Neural progenitor cell (in vitro differentiated cells): Measurements from ENCODE around the gene RBM6. TPM values are rescaled to one million over a fixed set of nuclear protein-coding genes. Genes with fewer than 3 reads are reported as not detected.

ENCODE experiments used
- DNase-seq: peaks from one replicate; pipeline ENCODE4 v3.0.0-alpha.2; 2016; ENCODE audit warnings: low spot score
- H2AFZ ChIP-seq: fragments of 200-600 bp; sonication (generic); replicated peaks from 2 replicates; pipeline ENCODE4 v1.6.1; 2016; ENCODE audit warnings: antibody characterized with exemption
- H3F3A ChIP-seq: fragments of 200-600 bp; sonication (generic); 2 replicates; pipeline ENCODE4 v1.6.1; 2016; ENCODE audit warnings: antibody characterized with exemption, low read depth
- H3K27ac ChIP-seq: fragments of 200-600 bp; sonication (generic); 2 replicates; pipeline ENCODE4 v1.5.1; 2016; ENCODE audit warnings: mild to moderate bottlenecking
- H3K27me3 ChIP-seq: fragments of 200-600 bp; sonication (generic); 2 replicates; pipeline ENCODE4 v1.6.1; 2016; ENCODE audit warnings: mild to moderate bottlenecking, moderate library complexity
- H3K36me3 ChIP-seq: fragments of 200-600 bp; sonication (generic); 2 replicates; pipeline ENCODE4 v1.5.1; 2016
- H3K4me1 ChIP-seq: fragments of 200-600 bp; sonication (generic); 2 replicates; pipeline ENCODE4 v1.6.1; 2016; ENCODE audit warnings: mixed run types
- H3K4me2 ChIP-seq: fragments of 200-600 bp; sonication (generic); 2 replicates; pipeline ENCODE4 v1.6.1; 2016
- H3K4me3 ChIP-seq: fragments of 200-600 bp; sonication (generic); 2 replicates; pipeline ENCODE4 v1.5.1; 2016
- H3K79me2 ChIP-seq: fragments of 200-600 bp; sonication (generic); 2 replicates; pipeline ENCODE4 v1.6.1; 2016; ENCODE audit warnings: low read depth
- H3K9ac ChIP-seq: fragments of 200-600 bp; sonication (generic); 2 replicates; pipeline ENCODE4 v1.6.1; 2016
- H3K9me3 ChIP-seq: fragments of 200-600 bp; sonication (generic); 2 replicates; pipeline ENCODE4 v1.5.1; 2016; ENCODE audit warnings: low read depth
- H4K20me1 ChIP-seq: fragments of 200-600 bp; sonication (generic); 2 replicates; pipeline ENCODE4 v1.6.1; 2016; ENCODE audit warnings: low read depth
- H3K27ac Mint-ChIP-seq: 3 replicates; pipeline ENCODE4 v1.8.0; 2021; ENCODE audit warnings: mixed read lengths
- H3K27me3 Mint-ChIP-seq: 2 replicates; pipeline ENCODE4 v1.8.0; 2022; ENCODE audit warnings: low read depth, mild to moderate bottlenecking, inconsistent platforms, moderate library complexity, mixed read lengths; ENCODE audit not compliant: insufficient read depth
- H3K36me3 Mint-ChIP-seq: 3 replicates; pipeline ENCODE4 v1.8.0; 2021; ENCODE audit warnings: mixed read lengths
- H3K4me1 Mint-ChIP-seq: 3 replicates; pipeline ENCODE4 v1.8.0; 2021; ENCODE audit warnings: mixed read lengths
- H3K4me3 Mint-ChIP-seq: 3 replicates; pipeline ENCODE4 v1.8.0; 2021; ENCODE audit warnings: mild to moderate bottlenecking, moderate library complexity, mixed read lengths
- H3K9me3 Mint-ChIP-seq: 3 replicates; pipeline ENCODE4 v1.8.0; 2020; ENCODE audit warnings: mixed read lengths
- CTCF ChIP-seq: fragments of 200-600 bp; sonication (generic); IDR thresholded peaks from 2 replicates; pipeline ENCODE4 v1.5.1; 2017; ENCODE audit warnings: antibody characterized with exemption, mild to moderate bottlenecking
- EZH2 ChIP-seq: fragments of 200-600 bp; sonication (generic); IDR thresholded peaks from 2 replicates; pipeline ENCODE4 v1.6.1; 2017; ENCODE audit warnings: antibody characterized with exemption, mild to moderate bottlenecking, moderate library complexity
- EZH2phosphoT487 ChIP-seq: fragments of 200-600 bp; sonication (generic); IDR thresholded peaks from 2 replicates; pipeline ENCODE4 v1.6.1; 2017; ENCODE audit warnings: antibody characterized with exemption
- total RNA-seq: library from RNA; depleted of rRNA; stranded (reverse); fragments of >200 nt; gene quantifications from 2 replicates; pipeline ENCODE4 v1.2.3, GENCODE V29; 2015; ENCODE audit warnings: low replicate concordance

RBM6 gene
- total RNA-seq, 1 donor from 2014 or later = 170 TPM

GRCh38 chr3:50100956-50101845 is 161.3 kb downstream of the RBM6 start:
- peaks cover 43% of the 10 kb centered on the region for H3K36me3 ChIP-seq
- Mint-ChIP-seq H3K36me3 (peaks cover 59% of the 10 kb centered on the region), H3K4me3 (no peak overlapping the region), H3K27me3 (peaks cover 2% of the 10 kb centered on the region), H3K27ac (no peak overlapping the region), H3K9me3 (no peaks in the 10 kb centered on the region), H3K4me1 (peaks cover 23% of the 10 kb centered on the region)
- peaks cover 68% of the 10 kb centered on the region for H4K20me1 ChIP-seq
- peaks cover 23% of the 10 kb centered on the region for H3F3A ChIP-seq
- no peak overlapping the region for H3K27ac ChIP-seq
- DNase-seq = peak; percentile 63
- H3K9ac ChIP-seq = no peak overlapping the region
- no peak overlapping the region for H3K4me3 ChIP-seq
- H3K4me1 ChIP-seq = peaks cover 22% of the 10 kb centered on the region
- H3K27me3 ChIP-seq = no peaks in the 10 kb centered on the region
- H3K9me3 ChIP-seq = no peaks in the 10 kb centered on the region
- TF ChIP-seq EZH2 (no peak), EZH2phosphoT487 (peak; percentile 51), CTCF (no peak)
- H2AFZ ChIP-seq = no peak overlapping the region
- peak overlapping the region; percentile 19 for H3K4me2 ChIP-seq
- peaks cover 12% of the 10 kb centered on the region for H3K79me2 ChIP-seq

GRCh38 chr3:50102558-50102957 is 162.6 kb downstream of the RBM6 start:
- no peaks in the 10 kb centered on the region for H3K27me3 ChIP-seq
- DNase-seq = no peak
- H3K27me3 Mint-ChIP-seq = no peaks in the 10 kb centered on the region
- H3K9me3 Mint-ChIP-seq = no peaks in the 10 kb centered on the region
- no peak overlapping the region for H3K9ac ChIP-seq
- peaks cover 62% of the 10 kb centered on the region for H3K36me3 Mint-ChIP-seq
- no peak for TF ChIP-seq EZH2phosphoT487
- no peak for TF ChIP-seq EZH2
- no peak overlapping the region for H3K4me3 Mint-ChIP-seq
- H4K20me1 ChIP-seq = peaks cover 63% of the 10 kb centered on the region
- peaks cover 23% of the 10 kb centered on the region for H3K4me1 Mint-ChIP-seq
- no peak overlapping the region for H3K27ac ChIP-seq
- peaks cover 51% of the 10 kb centered on the region for H3K36me3 ChIP-seq
- peaks cover 32% of the 10 kb centered on the region for H3F3A ChIP-seq
- H3K9me3 ChIP-seq = no peaks in the 10 kb centered on the region
- no peak overlapping the region for H3K4me2 ChIP-seq
- H3K79me2 ChIP-seq = no peaks in the 10 kb centered on the region
- no peak overlapping the region for H3K4me3 ChIP-seq
- H2AFZ ChIP-seq = no peak overlapping the region
- no peak overlapping the region for H3K27ac Mint-ChIP-seq
- H3K4me1 ChIP-seq = peaks cover 22% of the 10 kb centered on the region

GRCh38 chr3:50111757-50112156 is 171.8 kb downstream of the RBM6 start:
- Histone ChIP-seq H2AFZ (no peak overlapping the region), H3K27me3 (no peaks in the 10 kb centered on the region), H3F3A (peaks cover 27% of the 10 kb centered on the region), H3K9me3 (no peaks in the 10 kb centered on the region), H3K36me3 (peaks cover 52% of the 10 kb centered on the region), H4K20me1 (peaks cover 24% of the 10 kb centered on the region), H3K79me2 (peaks cover 5% of the 10 kb centered on the region), H3K4me2 (no peak overlapping the region), H3K4me1 (no peaks in the 10 kb centered on the region), H3K9ac (no peak overlapping the region), H3K27ac (no peak overlapping the region), H3K4me3 (no peak overlapping the region)
- Mint-ChIP-seq H3K9me3 (no peaks in the 10 kb centered on the region), H3K36me3 (peaks cover 61% of the 10 kb centered on the region), H3K27ac (no peak overlapping the region), H3K4me3 (no peak overlapping the region), H3K27me3 (no peaks in the 10 kb centered on the region), H3K4me1 (no peaks in the 10 kb centered on the region)
- TF ChIP-seq EZH2 (no peak), EZH2phosphoT487 (no peak), CTCF (no peak)
- DNase-seq = no peak

- H3K79me2 ChIP-seq = peaks cover 5% of the 10 kb centered on the region
- Mint-ChIP-seq H3K36me3 (peaks cover 60% of the 10 kb centered on the region), H3K4me1 (no peaks in the 10 kb centered on the region), H3K27ac (no peak overlapping the region), H3K27me3 (no peaks in the 10 kb centered on the region), H3K9me3 (no peaks in the 10 kb centered on the region), H3K4me3 (no peak overlapping the region)
- H3K36me3 ChIP-seq = peaks cover 50% of the 10 kb centered on the region
- no peak for TF ChIP-seq CTCF
- TF ChIP-seq EZH2phosphoT487 = no peak
- TF ChIP-seq EZH2 = no peak
- no peak overlapping the region for H3K27ac ChIP-seq
- H3K4me2 ChIP-seq = no peak overlapping the region
- H3K4me1 ChIP-seq = no peaks in the 10 kb centered on the region
- no peak for DNase-seq
- peaks cover 24% of the 10 kb centered on the region for H3F3A ChIP-seq
- no peak overlapping the region for H3K4me3 ChIP-seq
- H3K9ac ChIP-seq = no peak overlapping the region
- H2AFZ ChIP-seq = no peak overlapping the region
- no peaks in the 10 kb centered on the region for H3K9me3 ChIP-seq
- peaks cover 20% of the 10 kb centered on the region for H4K20me1 ChIP-seq
- no peaks in the 10 kb centered on the region for H3K27me3 ChIP-seq
Observed at GRCh38 chr3:50112462-50112861, 172.5 kb downstream of the RBM6 start.
